ENCODE measurements around the gene GBP6.
A peak's percentile ranks its signal among the peaks of the same experiment; 100 is the strongest.

Gene GBP6

GRCh38 chr1:89356658-89357400, 7.0 kb upstream of the GBP6 start:
- FAIRE-seq (no peak), DNase-seq (ENCODE audit: insufficient read length, low spot score) (no peak)
- TF ChIP-seq CTCF (IDR thresholded peaks at IDR 0.05; ENCODE audit: insufficient read depth, missing control alignments), result no peak

GRCh38 chr1:89358287-89358893, 5.5 kb upstream of the GBP6 start:
- DNase-seq (ENCODE audit: insufficient read length, low spot score) (peak; percentile 26), FAIRE-seq (no peak)
- peak; percentile 82 for TF ChIP-seq CTCF (IDR thresholded peaks at IDR 0.05; ENCODE audit: insufficient read depth, missing control alignments)

GRCh38 chr1:89360716-89361115, 3.1 kb upstream of the GBP6 start:
- DNase-seq (ENCODE audit: insufficient read length, low spot score), result no peak
- TF ChIP-seq CTCF (IDR thresholded peaks at IDR 0.05; ENCODE audit: insufficient read depth, missing control alignments), result no peak
- no peak for FAIRE-seq

GRCh38 chr1:89361681-89362080, 2.2 kb upstream of the GBP6 start:
- TF ChIP-seq CTCF (IDR thresholded peaks at IDR 0.05; ENCODE audit: insufficient read depth, missing control alignments), result no peak
- DNase-seq (ENCODE audit: insufficient read length, low spot score) (no peak), FAIRE-seq (no peak)

GRCh38 chr1:89363196-89363595, 663 bp upstream of the GBP6 start:
- DNase-seq (ENCODE audit: insufficient read length, low spot score) (no peak), FAIRE-seq (no peak)
- no peak for TF ChIP-seq CTCF (IDR thresholded peaks at IDR 0.05; ENCODE audit: insufficient read depth, missing control alignments)

- TF ChIP-seq CTCF (IDR thresholded peaks at IDR 0.05; ENCODE audit: insufficient read depth, missing control alignments), result no peak
- no peak for FAIRE-seq
Measured at GRCh38 chr1:89364954-89365550, 1.2 kb downstream of the GBP6 start.

GRCh38 chr1:89367221-89367620, 3.4 kb downstream of the GBP6 start:
- no peak for FAIRE-seq
- TF ChIP-seq CTCF (IDR thresholded peaks at IDR 0.05; ENCODE audit: insufficient read depth, missing control alignments), result no peak
- no peak for DNase-seq (ENCODE audit: insufficient read length, low spot score)

More at GRCh38 chr1:89364954-89365550, 1.2 kb downstream of the GBP6 start:
- no peak for DNase-seq (ENCODE audit: insufficient read length, low spot score)
